Dermis blood vessel endothelial cell (primary cell): Measurements from ENCODE around the gene PRPSAP2. TPM values are rescaled to one million over a fixed set of nuclear protein-coding genes. Genes with fewer than 3 reads are reported as not detected.

Experiments
- DNase-seq: peaks from one replicate; pipeline ENCODE4 v3.0.0; 2010
- total RNA-seq: library from RNA; depleted of rRNA; stranded (reverse); fragments of >200 nt; gene quantifications from 2 replicates; pipeline ENCODE4 v1.2.3, GENCODE V29; 2014

PRPSAP2 gene
- total RNA-seq, 1 donor from 2014 or later, result 51.9 TPM

DNA sequence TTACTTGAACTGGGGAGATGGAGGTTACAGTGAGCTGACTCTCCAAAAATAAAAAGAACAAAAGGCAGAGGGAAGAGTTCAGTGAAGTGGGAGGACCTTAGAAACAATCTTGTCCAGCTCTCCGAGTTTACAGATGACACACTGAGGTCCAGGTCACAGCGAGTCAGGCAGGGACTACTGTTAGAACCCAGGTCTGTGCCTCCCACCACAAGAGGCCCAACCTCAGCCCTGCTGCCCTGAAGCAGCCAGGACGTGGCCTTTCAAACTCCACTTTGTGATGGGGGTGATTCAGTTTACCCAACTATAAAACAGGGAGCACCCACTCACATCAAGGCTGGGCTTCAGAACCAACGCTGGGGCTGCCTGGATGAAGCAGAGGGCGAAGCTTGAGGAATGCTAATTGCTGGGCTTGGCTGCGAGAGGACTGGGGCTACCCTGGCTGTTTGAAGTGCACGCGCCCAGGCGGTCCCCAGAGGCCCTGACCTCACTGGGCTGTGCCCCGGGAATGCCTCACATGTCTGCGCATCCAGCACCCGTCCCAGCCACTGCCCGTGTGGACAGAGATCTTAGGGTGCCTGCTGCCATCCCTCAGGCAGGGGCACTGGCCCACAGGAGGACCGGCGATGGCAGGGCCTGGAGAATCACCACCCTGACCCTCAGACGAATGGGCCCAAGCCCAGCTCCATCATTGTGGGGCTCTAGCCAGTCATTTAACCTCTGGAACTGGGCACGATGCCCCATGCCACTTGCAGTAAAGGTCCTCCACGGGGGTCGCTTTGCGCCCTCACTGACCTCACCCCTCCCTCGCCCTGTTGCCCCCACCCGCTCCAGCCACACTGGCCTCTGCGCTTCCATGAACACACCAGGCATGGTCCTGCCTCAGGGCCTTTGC is 105.4 kb downstream of the PRPSAP2 start:
- no peak for DNase-seq

DNA sequence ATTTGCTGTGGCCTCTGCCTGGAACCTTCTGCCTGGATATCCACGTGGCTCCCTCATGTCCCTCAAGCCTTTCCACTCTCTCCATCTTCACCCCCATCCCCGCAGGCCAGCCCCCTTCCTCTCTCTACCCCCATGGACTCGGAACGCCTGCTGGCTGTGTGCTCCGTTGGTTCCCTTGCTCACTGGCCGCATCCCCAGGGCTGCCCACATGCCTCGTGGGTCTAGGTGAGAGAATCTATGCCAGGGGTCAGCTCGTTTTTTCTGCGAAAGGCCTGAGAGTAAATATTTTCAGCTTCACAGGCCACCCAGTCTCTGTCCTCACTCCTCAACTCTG is 106.1 kb downstream of the PRPSAP2 start:
- DNase-seq, result no peak

DNA sequence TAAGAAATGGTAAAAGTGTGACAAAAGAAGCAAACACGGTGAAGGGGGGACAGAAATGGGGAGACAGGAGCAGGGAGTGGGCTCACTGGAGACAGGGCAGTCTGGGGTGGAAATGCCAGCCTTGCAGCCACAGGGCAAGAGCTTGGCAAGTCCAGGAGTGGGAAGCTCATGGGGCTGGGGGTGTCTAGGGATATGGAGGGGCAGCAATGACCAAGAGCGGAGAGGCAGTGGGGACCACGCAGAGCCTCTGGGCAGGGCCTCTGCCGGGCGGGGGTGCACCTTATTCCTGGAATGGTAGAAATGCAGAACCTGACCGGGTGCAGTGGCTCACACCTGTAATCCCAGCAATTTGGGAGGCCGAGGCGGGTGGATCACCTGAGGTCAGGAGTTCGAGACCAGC is 106.6 kb downstream of the PRPSAP2 start:
- DNase-seq, result no peak

DNA sequence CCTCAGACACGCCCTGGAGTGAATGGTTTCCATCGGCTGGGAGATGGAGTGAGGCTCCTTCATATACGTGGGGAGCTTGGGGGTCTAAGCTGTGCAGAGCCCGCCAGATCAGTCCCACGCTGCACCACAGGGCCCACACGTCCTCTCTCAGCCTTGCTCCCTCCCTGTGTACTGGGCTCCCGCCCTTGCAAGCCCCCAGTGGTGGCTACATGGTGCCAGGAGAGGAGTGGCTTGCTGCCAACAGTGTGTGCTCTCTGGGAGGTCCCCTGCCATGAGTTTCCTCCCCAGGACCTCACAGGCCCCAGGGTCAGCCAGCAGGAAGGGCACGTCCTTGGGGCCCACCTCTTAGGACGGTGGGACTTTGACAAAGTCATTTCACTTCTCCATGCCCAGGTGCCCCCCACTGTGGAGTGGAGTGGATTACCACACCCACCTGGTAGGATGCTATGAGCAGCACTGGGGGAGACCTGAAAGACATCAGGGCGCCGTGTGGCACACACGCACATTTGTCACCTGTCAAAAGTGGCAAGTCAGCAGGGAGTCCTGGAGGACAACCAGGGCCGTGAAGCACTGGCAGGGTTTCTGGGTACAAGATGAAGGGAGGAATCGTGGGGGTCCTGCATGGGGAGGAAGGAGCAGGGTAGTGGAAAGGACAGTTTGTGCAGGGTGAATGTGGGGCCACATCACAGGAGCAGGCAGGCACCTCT is 107.8 kb downstream of the PRPSAP2 start:
- no peak for DNase-seq

DNA sequence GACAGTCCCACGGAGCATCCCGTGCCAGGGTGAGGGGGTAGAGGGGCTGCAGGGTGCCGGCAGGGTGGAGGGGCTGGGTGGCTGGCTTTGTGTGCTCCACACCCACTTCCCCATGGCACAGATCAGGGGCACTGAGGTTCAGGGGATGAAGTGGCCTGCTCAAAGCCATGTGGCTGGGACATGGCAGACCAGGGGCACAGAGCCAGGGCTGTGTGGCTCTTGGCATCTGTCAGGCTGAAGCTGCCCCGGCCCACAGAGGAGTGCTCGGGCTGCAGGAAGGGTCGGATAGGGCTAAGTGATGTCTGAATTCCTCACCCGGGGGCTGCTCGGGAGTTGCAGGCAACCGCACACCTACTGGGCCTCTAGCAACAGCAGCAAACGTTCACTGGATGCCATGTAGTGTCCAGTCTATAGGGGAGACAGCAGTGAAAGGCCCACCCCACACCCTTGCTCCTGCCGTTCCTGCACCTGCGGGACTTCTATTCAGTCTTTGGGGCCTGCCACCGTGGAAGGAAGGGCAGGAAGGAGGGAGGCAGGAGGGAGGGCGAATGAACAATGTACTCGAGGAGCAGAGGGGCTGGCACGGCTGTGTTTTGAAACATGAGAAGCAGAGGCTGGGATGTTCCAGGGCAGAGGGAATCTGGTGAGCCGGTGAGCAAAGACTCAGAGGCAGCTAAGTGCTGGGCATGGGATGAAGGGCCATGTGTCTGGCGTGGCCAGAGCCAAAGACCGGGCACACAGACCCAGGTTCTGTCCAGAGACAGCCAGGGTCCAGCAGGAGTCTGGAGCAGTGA is 109.1 kb downstream of the PRPSAP2 start:
- peak; percentile 34 for DNase-seq

DNA sequence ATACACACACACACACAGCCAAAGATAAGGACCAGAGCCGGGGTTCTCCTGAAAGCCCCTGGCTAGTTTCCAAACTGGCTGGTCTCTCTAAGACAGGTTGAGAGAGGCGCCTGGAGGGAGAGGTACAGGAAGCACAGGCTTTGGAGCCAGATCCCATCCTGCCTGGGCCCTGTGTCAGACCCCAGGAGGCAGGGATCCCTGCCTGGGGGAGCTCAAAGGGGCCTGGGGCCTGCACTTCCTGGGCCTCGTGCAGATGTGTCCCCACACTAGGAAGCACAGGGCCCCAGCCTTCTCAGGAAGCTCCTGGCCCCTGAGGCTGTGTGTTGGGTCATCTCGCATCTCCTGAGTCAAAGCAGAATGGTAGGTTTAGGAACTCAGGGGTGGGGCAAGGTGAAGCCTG is 110.0 kb downstream of the PRPSAP2 start:
- DNase-seq, result peak; percentile 24

DNA sequence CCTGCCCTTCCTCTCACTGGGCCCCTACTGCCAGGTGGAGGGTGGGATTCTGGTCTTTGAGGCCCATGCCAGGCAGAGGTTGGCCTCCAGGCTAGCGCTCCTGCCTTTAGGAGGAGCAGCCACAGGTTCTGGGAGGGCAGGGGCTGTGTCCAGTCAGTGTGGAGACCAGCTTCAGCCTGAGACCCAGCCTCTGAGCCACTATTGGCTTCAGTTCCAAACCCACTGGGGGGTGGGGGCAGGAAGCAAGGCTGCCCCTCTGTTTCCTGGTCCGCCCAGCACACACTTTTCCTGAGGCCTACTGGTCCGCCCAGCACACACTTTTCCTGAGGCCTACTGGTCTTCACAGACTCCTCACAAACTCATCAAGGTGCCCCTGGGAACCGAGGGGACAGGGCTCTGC is 110.4 kb downstream of the PRPSAP2 start:
- peak; percentile 77 for DNase-seq

DNA sequence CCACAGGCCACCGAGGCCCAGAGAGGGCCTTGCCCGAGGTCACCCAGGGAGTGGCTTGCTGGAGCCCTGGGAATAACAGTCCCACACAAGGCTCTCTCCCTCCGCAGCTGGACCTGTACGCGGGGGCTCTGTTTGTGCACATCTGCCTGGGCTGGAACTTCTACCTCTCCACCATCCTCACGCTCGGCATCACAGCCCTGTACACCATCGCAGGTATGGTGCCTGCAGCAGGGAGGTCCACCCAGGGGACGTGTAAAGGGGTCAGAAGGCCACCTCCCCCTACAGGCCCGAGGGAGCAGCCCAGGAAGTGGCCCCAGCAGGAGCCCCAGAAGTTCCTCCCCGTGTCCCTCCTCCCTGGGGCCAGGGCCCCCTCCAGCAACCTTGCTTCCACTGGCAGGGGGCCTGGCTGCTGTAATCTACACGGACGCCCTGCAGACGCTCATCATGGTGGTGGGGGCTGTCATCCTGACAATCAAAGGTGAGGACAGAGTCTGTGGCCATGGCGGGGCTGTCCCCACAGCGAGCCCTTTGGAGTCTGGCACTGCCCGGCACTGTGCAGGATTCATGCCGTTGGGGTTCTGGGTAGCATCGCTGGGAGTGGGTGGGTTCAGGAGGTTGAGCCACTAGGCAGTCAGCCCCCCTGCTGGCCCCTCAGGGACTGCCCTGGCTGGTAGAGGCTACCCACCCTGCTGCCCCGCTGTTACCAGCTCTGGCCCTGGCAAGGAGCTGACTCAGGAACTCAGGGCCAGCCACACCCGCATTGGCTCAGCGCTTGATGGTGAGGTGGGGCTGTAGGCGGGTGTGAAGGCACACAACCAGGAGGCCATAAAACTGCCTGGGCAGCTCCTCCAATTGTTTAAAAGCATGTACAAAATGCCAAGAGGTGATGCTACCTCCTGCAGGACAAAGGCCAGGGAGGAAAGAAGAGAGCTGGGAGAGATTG is 111.3 kb downstream of the PRPSAP2 start:
- DNase-seq, result peak; percentile 56

DNA sequence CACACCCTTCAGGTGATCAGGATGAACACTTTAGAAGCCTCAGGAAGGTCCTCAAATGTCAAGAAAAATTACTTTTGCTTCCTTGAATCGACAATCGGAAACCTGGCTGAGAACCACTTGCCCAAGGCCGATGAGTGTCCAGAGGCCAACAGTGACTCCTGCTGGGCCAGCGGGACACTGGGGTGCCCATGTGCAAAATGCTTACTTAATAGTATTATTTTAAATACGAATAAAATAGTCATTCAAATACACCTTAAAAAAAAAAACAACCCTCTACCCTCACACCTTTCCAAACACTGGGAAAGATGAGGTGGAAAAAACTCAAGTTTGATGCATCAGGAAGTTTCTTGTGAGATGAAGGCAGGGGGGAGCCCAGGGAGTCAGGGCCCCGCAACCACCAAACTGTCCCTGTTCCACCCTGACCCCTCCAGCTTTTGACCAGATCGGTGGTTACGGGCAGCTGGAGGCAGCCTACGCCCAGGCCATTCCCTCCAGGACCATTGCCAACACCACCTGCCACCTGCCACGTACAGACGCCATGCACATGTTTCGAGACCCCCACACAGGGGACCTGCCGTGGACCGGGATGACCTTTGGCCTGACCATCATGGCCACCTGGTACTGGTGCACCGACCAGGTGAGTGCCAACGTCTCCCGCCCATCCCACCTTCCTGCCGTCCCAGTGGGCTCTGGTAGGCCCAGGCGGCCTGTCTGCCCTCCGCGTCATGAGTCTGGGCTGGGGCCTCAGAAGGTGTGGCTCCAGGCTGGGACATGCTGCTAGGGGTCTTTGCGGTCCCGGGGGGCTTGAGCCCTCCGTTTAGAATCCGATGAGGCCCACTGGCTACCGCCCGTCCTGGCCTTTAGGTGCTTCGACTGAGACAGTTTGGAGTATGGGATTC is 112.9 kb downstream of the PRPSAP2 start:
- peak; percentile 15 for DNase-seq

DNA sequence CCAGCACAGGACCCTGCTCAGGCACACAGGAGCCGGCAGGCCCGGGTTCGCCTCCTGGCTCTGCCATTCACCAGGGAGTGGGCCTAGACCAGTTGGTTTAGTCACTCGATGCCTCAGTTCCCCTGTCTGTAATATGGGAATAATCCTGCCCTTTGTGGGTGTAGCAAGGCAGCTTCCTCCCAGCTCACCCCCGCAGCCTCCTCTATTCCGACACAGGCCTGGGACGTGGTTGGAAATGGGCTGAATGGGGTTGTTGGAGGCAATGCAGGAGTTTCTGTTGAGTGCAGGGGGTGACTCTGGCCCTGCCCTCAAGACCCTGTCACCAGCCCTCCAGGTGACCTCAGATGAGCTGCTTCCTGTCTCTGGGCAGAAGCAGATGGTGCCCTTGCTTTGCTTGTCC is 113.9 kb downstream of the PRPSAP2 start:
- no peak for DNase-seq

DNA sequence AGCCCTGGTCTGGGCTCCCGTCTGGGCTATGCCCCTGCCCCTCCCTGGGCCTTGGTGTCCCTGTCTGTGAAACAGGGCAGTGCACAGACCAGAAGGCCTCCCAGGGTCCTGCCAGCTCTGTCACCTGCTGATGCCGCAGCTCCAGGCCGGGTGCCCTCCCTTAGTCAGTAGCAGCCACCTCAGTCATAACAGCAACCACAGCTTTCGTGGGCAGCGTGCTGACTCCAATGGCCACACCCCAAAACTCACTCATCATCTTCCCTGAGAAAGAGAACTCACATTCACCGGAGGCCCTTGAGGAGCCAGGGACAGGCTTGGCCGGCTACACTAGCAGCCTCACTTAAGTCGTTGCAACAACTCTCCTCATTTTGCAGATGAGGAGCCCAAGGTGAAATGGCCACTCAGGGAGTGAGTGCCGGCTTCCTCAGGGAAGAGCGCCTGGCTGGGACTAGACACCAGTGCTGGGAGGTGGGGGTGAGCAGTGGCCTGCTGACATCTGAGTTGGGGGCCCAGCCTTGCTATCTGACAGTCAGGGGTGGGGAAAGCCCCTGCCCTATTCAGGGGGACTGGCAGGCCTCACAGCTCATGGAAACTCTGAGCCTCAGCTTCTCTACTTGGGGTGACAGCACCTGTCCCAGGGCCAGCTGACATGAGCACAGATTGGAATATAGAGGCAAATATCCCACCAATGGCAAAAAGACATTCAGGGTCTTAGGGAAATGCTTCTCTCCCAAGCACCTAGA is 116.6 kb downstream of the PRPSAP2 start:
- DNase-seq, result no peak

DNA sequence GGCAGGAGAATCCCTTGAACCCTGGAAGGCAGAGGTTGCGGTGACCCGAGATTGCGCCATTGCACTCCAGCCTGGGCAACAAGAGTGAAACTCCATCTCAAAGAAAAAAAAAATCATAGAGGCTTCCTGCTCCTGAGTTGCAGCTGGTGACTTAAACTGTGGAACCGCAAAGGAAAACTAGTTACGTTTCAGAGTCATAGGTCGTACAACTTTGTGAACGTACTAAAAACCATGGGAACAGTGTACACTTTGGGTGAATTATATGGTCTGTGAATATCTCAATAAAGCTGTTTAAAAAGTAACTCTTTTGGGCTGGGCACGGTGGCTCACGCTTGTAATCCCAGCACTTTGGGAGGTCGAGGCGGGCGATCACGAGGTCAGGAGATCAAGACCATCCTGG is 117.7 kb downstream of the PRPSAP2 start:
- no peak for DNase-seq

DNA sequence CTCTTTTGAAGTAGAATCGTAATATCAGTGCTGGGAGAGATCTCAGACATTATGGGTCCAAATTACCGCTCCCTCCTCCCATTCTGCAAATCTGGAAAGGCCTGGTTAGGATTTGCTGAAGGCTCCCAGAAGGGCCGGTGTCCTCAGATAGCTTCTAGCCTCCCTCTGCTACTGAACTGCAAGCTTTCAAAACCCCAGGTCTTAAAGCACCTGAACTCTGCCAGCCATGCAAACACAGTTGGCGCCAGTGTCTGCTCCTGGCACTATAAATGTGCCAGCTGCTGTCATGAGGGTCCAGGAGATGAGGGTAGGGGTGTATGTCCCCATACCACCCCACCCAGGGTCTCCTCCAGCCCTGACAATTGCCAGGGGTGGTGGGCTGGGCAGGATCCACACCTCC is 118.3 kb downstream of the PRPSAP2 start:
- no peak for DNase-seq

DNA sequence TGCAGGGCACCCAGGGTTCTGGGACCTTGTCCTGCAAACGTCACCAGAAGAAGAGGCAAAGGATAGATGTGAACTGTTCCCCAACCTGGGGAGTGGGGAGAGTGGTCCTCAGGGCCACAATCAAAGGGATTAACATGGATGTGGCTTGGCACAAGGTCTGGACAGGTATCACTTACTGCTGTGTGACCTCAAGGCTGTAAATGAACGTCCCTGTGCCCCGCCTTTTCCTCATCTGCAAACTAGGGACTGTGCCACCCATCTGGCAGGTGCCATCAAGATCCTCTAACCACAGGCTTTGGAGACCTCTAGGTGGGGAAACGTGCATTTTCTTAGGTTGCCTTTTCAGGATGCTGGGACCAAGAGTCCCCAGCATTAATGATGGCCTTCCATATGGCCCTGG is 119.1 kb downstream of the PRPSAP2 start:
- DNase-seq, result no peak

DNA sequence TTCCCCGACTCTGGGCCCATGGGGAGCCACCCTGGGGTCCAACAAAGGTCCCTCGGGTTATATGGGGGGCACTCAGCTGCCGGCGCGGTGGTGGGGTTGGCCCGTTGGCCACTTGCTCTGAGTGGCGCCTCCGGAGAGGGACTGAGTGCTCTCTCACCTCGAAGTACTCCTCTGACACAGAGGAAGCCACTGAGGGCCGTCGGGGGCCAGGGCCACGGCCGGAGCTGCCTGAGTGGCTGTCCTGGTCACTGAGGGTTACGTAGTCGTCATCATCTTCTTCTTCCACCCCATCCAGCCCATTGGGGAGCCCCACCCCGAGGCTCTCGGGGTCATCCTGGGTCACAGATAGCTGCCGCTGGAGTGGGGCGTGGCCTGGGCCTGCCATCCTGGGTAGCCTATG is 119.7 kb downstream of the PRPSAP2 start:
- no peak for DNase-seq

DNA sequence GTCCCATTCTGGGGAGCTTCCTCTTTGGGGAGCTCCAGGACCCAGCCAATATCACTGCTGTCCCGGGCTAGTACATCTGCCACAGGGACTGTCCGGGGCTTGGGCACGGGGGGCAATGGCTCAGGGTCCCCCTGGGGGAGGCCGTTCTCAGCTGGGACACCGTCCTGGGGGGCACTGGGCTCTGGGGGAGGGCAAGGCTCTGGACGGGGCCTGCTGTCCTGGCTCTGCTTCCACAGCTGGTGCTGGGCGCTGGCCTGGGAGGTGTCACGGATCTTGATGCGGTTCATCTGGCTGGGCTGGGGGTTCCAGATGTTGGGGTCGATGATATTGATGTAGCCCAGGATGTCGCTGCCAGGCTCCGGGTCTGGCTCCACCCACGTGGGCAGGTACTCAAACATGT is 120.1 kb downstream of the PRPSAP2 start:
- no peak for DNase-seq

DNA sequence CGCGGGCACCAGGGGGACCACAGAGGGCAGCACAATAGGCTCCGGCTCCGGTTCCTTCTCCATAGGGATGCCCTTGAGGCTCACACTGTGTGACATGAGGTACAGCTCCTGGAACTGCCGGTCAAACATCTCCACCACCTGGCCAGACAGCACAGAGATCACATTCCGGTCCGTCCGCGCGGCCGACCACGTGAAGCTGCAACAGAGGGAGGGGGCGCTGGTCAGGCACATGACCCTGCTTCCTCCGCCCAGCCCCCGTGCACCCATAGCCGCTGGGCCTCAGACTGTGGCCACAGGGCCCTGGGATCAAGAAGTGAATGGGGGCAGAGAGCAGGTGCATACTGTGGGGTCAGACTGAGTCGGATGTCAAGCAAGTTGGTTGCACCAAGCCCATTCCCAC is 120.7 kb downstream of the PRPSAP2 start:
- DNase-seq, result no peak
